Measurements from ENCODE around the gene KCNMA1.

The KCNMA1 gene

GRCh38 chr10:76977046-76977445, 660.6 kb downstream of the KCNMA1 start:
- no peak overlapping the region for H3K4me3 ChIP-seq (ENCODE audit: low read length)
- TF ChIP-seq ZNF274 (IDR thresholded peaks at IDR 0.05; ENCODE audit: low read depth, low read length) = no peak

GRCh38 chr10:76976142-76976541, 661.5 kb downstream of the KCNMA1 start:
- no peak for TF ChIP-seq ZNF274 (IDR thresholded peaks at IDR 0.05; ENCODE audit: low read depth, low read length)
- no peak overlapping the region for H3K4me3 ChIP-seq (ENCODE audit: low read length)

GRCh38 chr10:76975126-76975525, 662.5 kb downstream of the KCNMA1 start:
- TF ChIP-seq ZNF274 (IDR thresholded peaks at IDR 0.05; ENCODE audit: low read depth, low read length) = no peak
- no peak overlapping the region for H3K4me3 ChIP-seq (ENCODE audit: low read length)

- H3K4me3 ChIP-seq (ENCODE audit: low read length) = no peak overlapping the region
- TF ChIP-seq ZNF274 (IDR thresholded peaks at IDR 0.05; ENCODE audit: low read depth, low read length) = no peak
Measured at GRCh38 chr10:76974017-76974691, 663.5 kb downstream of the KCNMA1 start.

GRCh38 chr10:76973091-76974016, 664.3 kb downstream of the KCNMA1 start:
- no peak overlapping the region for H3K4me3 ChIP-seq (ENCODE audit: low read length)
- no peak for TF ChIP-seq ZNF274 (IDR thresholded peaks at IDR 0.05; ENCODE audit: low read depth, low read length)

GRCh38 chr10:76972541-76972940, 665.1 kb downstream of the KCNMA1 start:
- no peak for TF ChIP-seq ZNF274 (IDR thresholded peaks at IDR 0.05; ENCODE audit: low read depth, low read length)

GRCh38 chr10:76971547-76972170, 665.9 kb downstream of the KCNMA1 start:
- no peak for TF ChIP-seq ZNF274 (IDR thresholded peaks at IDR 0.05; ENCODE audit: low read depth, low read length)

More at GRCh38 chr10:76972541-76972940, 665.1 kb downstream of the KCNMA1 start:
- H3K4me3 ChIP-seq (ENCODE audit: low read length) = no peak overlapping the region

GRCh38 chr10:76970711-76971519, 666.7 kb downstream of the KCNMA1 start:
- no peak for TF ChIP-seq ZNF274 (IDR thresholded peaks at IDR 0.05; ENCODE audit: low read depth, low read length)
- H3K4me3 ChIP-seq (ENCODE audit: low read length) = no peak overlapping the region

More at GRCh38 chr10:76971547-76972170, 665.9 kb downstream of the KCNMA1 start:
- H3K4me3 ChIP-seq (ENCODE audit: low read length) = no peak overlapping the region

- no peak overlapping the region for H3K4me3 ChIP-seq (ENCODE audit: low read length)
Measured at GRCh38 chr10:76969366-76969948, 668.2 kb downstream of the KCNMA1 start.

GRCh38 chr10:76968483-76968882, 669.1 kb downstream of the KCNMA1 start:
- no peak overlapping the region for H3K4me3 ChIP-seq (ENCODE audit: low read length)
- TF ChIP-seq ZNF274 (IDR thresholded peaks at IDR 0.05; ENCODE audit: low read depth, low read length) = no peak

More at GRCh38 chr10:76969366-76969948, 668.2 kb downstream of the KCNMA1 start:
- TF ChIP-seq ZNF274 (IDR thresholded peaks at IDR 0.05; ENCODE audit: low read depth, low read length) = no peak

GRCh38 chr10:76962851-76963250, 674.8 kb downstream of the KCNMA1 start:
- no peak for TF ChIP-seq ZNF274 (IDR thresholded peaks at IDR 0.05; ENCODE audit: low read depth, low read length)
- H3K4me3 ChIP-seq (ENCODE audit: low read length) = no peak overlapping the region

- no peak overlapping the region for H3K4me3 ChIP-seq (ENCODE audit: low read length)
Measured at GRCh38 chr10:76961841-76962240, 675.8 kb downstream of the KCNMA1 start.

GRCh38 chr10:76959111-76959510, 678.5 kb downstream of the KCNMA1 start:
- no peak for TF ChIP-seq ZNF274 (IDR thresholded peaks at IDR 0.05; ENCODE audit: low read depth, low read length)
- H3K4me3 ChIP-seq (ENCODE audit: low read length) = no peak overlapping the region

More at GRCh38 chr10:76961841-76962240, 675.8 kb downstream of the KCNMA1 start:
- TF ChIP-seq ZNF274 (IDR thresholded peaks at IDR 0.05; ENCODE audit: low read depth, low read length) = no peak
